GM21447 (cell line): ENCODE data around the gene ADGRD1.
"Not testable (repeated sequence)": the region's sequence is repeated elsewhere in the genome, so short reads cannot be mapped to it uniquely, and the experiment has no call there.

Source experiments
- ATAC-seq: cut with Tn5 transposase; IDR thresholded peaks from one replicate; pipeline ENCODE4 v1.9.1; 2021; ENCODE audit not compliant: unreplicated experiment

The ADGRD1 gene

DNA sequence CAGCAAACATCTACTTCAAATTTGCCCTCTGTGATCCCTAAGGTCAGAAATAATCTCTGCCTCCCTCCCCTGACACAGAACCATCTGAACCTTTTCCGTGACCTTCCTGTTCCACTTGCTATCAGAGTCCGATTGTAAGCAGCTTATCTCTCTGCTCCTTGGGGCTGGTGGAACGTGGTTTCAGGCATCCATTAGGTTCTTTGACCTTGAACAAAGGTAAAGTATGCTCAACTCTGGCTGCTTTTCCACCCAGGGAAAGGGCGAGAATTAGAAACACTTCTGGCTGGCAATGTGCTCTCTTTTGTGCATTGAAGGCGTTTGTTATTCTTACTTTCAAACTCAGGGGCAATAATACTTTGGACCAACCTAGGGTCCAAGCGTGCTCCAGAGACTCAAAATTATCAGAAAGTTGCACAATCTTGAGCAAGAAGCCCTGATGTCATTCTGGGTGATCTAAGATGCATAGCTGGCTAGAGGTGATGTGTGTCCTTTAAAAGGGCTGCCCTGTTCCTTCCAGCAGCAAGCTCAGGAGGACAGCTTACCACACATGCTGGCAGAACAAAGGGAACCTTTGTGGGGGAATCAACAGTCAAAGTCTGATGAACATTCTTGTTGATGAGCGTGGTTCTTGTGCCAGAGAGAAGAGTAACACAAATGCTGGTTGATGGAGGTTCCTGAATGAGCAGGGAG, 29.8 kb downstream of the ADGRD1 start:
- ATAC-seq: no peak

DNA sequence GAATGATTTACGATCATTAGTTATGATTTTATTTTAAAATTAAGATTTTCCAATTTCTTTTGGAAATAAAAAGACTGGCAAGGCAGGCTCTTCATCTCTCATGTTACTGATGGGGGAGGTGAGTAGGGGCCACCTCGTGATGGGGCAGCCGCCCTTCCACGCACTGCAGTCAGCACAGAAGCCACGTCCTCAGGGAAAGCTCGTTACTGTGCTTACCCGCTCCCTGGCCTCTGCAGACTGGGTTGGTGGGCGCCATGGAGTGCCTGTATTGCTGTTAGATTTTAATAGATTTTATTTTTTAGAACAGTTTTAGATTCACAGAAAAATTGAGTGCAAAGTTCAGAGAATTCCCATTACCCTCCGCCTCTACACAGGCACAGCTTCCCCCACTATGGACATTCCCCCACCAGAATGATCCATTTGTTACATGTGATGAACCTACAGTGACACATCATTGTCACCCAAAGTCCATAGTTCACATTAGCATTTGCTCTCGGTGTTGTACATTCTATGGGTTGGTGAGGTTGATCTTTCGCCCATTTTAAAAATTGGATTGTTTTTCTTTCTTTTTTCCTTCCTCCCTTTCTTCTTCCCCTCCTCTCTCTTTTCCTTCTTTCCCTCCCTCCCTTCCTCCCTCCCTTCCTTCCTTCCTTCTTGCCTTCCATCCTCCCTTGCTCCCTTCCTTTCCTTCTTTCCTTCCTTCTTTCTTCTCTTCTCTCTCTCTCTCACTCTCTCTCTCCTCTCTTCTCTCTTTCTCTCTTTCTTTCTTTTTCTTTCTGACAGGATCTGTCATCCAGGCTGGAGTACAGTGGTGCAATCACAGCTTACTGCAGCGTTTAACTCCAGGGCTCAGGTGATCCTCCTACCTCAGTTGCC, 30.7 kb downstream of the ADGRD1 start:
- ATAC-seq: no peak

DNA sequence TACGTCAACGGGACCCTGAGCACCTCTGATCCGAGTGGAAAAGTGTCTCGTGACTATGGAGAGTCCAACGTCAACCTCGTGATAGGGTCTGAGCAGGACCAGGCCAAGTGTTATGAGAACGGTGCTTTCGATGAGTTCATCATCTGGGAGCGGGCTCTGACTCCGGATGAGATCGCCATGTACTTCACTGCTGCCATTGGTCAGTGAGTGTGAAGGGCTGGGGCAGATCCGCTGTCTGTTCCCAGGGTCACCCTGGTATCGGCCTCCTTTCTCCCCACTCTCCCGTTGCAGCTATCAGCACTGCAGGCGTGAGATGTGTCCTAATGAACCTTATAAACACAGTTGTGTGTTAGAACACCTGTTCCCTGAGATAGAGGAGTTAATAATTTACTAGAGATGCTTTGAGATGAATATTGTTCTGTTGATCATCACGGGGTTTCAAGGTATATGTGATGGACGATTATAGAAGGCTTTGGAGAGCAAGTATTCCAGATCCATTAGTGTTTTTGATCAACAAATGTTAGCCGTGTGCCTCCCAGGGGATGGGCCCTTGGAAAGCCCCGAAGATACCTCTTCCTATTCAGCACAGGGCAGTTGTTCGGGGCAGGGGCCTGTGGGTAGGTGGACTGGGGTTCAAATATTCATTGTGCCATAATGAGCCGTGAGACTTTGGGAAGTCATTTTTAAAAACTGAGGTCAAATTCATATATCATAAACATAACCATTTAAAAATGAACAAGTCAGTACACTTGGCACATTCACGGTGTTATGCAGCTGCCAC, 33.6 kb downstream of the ADGRD1 start:
- ATAC-seq: no peak

GRCh38 chr12:130988261-130988660, 34.6 kb downstream of the ADGRD1 start:
- ATAC-seq: no peak

- ATAC-seq: no peak
Measured at GRCh38 chr12:130988751-130989150, 35.0 kb downstream of the ADGRD1 start.

GRCh38 chr12:130989391-130989790, 35.7 kb downstream of the ADGRD1 start:
- no peak for ATAC-seq

- no peak for ATAC-seq
Measured at GRCh38 chr12:130990034-130990433, 36.3 kb downstream of the ADGRD1 start.

- no peak for ATAC-seq
Measured at GRCh38 chr12:130992448-130992847, 38.7 kb downstream of the ADGRD1 start.

DNA sequence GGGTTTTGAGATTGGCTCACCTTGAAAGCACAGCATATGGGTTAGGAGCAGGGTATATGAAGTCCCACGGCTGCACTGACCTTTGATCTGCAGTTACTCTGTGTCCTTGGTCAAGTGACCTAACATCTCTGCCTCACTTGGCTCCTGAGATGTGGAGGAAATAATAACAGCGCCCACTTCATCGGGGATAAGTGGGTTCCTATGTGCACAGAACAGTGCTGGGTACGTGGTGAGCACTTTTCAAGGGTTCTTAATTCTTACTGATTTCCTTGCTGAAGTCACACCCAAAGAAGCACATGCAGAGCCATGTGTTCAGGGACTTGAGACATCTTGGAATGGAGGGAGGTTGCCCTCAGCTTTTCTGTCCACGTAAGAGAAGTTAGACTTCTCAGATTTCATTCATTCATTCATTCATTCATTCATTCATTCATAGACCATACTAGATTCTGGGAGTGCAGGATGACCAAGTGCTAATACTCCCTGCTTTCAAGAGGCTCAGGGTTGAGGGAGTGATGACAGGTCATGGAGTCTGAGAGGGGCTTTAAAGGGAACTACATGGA, 39.4 kb downstream of the ADGRD1 start:
- ATAC-seq: no peak

DNA sequence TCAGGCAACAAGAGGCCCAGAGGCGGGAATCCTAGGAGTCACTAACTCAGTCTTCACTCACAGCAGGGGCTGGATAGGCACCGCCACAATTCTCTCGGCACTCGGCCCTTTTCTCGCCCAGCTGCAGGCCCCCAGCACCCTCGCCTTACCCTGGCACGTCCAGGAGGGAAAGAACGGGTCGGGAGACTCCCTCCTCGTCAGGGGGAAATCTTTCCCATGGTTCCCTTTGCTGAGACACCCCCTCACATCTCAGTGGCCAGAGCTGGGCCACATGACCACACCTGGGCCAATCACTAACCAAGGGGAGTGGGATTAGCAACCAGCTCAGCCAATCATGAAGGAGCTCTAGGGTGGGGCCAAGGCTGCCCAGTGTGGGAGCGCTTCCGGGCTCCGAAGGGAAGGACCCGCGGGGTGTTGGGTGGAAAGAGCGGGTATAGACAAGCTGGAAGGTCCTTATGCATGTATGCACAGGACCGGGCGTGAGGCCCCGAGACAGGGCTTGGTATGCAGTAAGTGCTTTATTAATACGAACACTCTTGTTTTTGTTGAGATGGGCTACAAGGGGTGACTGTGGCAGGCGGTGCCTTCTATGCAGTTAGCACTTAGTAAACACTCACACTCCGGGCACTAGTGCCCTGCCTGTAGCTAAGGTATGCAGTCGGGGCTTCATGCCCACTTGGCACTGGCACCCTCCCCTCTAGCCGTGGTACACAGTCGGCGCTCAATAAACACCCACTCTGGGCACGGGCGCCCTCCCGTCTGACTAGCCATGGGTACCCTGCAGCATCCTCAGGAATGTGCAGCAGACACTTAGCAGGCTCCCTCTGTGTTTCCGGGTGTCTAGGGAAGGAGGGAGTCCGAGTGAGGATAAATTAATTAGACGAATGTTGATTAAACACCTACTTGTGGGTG, 40.3 kb downstream of the ADGRD1 start:
- no peak for ATAC-seq

DNA sequence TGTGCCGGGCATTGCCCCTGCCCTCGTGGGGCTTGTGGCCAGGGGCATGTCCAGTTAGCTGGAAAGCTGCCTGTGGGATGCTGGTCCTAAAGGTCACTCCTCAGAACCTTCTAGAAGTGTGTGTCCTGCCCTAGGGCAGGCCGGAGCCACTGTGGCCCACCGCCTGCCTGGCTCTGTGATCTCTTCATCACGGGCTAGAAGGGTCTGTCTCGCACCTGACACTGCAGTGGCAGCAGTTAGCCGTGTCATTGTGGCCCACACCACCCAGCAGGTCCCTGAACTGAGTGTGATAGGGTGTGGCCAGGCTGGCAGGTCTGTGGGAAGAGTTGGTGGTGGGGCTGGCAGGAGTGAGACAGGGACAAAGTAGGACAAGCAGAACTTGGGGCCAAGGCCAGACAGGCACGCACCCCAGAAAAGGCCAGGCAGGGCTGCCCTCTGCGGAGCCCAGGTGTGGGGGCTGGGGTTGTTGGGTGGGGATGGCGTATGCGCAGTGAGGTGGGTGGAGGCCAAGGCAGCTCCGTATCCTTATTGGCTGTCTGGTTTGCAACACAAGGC, 41.2 kb downstream of the ADGRD1 start:
- no peak for ATAC-seq

DNA sequence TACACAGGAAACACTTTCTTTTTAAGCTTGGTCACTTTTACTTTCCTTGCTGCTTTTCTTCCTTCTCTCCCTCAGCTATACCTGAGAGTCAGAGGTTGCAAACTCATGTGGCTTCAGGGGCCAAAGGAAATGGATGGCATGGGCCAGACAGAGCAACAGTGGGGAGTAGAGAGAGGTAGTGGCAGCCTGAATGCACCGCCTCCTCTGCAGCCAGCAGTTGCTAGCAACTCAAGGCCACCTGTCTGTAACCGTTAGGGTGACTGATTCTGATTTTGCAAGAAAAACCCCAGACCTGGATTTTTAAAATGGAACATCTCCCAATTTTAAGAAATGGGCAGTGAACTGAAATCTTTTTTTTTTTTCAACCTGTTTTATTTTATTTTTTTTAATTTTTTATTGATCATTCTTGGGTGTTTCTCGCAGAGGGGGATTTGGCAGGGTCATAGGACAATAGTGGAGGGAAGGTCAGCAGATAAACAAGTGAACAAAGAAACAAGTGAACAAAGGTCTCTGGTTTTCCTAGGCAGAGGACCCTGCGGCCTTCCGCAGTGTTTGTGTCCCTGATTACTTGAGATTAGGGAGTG, 41.8 kb downstream of the ADGRD1 start:
- ATAC-seq: not testable (repeated sequence)

GRCh38 chr12:130998136-130998535, 44.4 kb downstream of the ADGRD1 start:
- no peak for ATAC-seq

GRCh38 chr12:131000000-131000486, 46.3 kb downstream of the ADGRD1 start:
- no peak for ATAC-seq

GRCh38 chr12:131001493-131001892, 47.8 kb downstream of the ADGRD1 start:
- ATAC-seq: no peak

DNA sequence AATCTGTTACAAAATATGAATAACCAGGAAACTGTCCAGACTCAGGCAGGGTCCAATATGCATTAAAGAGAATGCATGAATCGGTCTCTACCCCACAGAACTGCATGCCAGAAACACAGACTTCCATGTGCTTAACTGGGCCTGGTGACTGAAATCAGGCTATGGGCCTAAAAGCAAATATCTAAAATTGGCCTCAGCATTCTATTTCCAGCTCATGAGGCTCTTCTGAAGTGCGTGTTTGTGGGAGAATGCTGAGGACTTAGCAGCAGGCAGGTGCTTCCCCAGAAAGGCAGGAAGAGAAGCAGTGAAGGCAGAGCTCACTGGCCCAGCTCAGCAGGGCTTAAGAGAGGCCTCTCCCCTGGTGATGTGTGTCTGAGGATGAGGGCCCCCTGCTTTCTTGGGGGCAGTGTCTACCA, 48.5 kb downstream of the ADGRD1 start:
- peak; percentile 91 for ATAC-seq

GRCh38 chr12:131003036-131003715, 49.5 kb downstream of the ADGRD1 start:
- no peak for ATAC-seq

DNA sequence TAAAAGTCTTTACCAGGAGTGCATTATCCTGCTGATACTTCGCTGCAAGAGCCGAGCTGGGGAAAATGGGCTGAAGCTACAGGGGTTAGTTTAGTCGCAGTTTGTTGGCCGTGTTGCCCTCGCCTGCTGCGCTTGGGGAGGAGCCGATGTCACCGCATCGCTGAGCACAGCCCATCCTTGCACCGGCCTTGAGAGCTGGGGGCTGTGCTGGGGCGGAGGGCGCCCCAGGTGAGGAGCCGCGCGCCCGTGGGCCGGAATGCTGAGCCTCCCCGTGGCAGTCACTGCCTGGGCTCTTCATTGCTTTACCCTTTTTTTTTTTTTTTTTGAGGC, 50.0 kb downstream of the ADGRD1 start:
- ATAC-seq: no peak

GRCh38 chr12:131004166-131004565, 50.5 kb downstream of the ADGRD1 start:
- ATAC-seq: no peak
